GM18498 (cell line): ENCODE data around the gene LONP2.

Source experiments
- ATAC-seq: cut with Tn5 transposase; IDR thresholded peaks from one replicate; pipeline ENCODE4 v1.9.1; 2021; ENCODE audit warnings: mild to moderate bottlenecking, moderate library complexity; ENCODE audit not compliant: unreplicated experiment

The LONP2 gene, protein sequence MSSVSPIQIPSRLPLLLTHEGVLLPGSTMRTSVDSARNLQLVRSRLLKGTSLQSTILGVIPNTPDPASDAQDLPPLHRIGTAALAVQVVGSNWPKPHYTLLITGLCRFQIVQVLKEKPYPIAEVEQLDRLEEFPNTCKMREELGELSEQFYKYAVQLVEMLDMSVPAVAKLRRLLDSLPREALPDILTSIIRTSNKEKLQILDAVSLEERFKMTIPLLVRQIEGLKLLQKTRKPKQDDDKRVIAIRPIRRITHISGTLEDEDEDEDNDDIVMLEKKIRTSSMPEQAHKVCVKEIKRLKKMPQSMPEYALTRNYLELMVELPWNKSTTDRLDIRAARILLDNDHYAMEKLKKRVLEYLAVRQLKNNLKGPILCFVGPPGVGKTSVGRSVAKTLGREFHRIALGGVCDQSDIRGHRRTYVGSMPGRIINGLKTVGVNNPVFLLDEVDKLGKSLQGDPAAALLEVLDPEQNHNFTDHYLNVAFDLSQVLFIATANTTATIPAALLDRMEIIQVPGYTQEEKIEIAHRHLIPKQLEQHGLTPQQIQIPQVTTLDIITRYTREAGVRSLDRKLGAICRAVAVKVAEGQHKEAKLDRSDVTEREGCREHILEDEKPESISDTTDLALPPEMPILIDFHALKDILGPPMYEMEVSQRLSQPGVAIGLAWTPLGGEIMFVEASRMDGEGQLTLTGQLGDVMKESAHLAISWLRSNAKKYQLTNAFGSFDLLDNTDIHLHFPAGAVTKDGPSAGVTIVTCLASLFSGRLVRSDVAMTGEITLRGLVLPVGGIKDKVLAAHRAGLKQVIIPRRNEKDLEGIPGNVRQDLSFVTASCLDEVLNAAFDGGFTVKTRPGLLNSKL

DNA sequence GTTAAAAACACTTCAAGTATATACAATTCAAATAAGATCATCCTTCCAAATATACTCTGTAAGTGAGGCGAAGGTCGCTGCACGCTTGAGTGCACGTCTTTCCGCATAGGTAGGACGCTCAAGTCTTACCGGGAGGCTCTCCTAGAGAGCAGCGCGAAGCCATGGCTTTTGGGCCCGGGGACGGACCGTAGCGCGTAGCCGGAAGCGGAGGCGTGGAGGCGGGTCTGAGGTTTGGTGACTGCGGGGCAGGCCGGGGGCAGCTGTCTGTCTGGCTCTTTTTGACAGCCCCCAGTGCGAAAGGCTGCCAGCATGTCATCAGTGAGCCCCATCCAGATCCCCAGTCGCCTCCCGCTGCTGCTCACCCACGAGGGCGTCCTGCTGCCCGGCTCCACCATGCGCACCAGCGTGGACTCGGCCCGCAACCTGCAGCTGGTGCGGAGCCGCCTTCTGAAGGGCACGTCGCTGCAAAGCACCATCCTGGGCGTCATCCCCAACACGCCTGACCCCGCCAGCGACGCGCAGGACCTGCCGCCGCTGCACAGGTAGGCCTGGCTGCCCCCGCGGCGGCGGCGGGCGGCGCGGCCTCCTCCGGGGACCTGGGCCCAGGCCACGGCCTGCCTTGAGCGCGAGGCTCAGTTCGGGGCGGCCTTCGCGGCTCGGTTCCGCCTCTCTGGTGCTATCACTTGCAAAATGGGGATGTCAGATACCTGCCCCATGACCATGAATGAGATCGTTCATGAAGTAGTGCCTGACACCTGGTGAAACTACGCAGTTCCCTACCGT is at the start of gene LONP2:
LONP2 (plus strand) TSS at position 221 of the 783 bp plus-strand sequence; CDS start at position 310, 89 bp downstream.
- peak; percentile 98 for ATAC-seq

DNA sequence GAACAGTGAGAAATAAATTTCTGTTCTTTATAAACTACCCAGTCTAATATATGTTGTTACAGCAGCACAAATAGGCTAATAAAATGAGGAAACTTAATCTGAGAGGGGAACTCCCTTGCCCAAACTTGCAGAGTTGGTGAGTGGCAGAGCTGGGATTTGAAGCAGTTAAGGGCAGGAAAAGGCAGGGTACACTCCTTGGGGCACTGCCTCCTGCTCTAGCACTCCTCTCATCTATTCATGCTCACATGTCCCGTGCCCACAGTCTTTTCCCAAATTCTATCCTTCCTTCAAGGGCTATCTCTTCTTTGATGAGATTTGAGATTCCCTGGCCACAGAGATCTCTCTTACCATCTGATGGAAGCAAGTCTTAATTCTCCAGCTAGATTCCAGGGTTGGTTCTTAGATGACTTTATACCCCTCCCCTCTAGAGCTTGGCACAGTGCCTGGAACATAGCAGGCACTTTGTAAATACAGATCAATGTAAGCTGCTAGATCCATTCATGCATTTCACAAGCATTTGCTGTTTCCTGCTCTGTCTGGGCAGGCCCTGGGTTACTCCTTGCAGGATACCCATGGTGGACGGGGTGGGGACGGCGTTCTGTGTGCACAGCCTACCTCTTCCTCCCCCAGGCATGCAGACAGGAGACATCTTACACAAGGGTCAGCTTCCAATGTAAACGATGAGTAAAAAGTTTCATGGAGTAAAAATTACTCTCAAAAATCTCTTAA is 49.1 kb upstream of the LONP2 start:
- no peak for ATAC-seq

- ATAC-seq, result no peak
Observed at GRCh38 chr16:48197294-48197693, 46.8 kb upstream of the LONP2 start.

DNA sequence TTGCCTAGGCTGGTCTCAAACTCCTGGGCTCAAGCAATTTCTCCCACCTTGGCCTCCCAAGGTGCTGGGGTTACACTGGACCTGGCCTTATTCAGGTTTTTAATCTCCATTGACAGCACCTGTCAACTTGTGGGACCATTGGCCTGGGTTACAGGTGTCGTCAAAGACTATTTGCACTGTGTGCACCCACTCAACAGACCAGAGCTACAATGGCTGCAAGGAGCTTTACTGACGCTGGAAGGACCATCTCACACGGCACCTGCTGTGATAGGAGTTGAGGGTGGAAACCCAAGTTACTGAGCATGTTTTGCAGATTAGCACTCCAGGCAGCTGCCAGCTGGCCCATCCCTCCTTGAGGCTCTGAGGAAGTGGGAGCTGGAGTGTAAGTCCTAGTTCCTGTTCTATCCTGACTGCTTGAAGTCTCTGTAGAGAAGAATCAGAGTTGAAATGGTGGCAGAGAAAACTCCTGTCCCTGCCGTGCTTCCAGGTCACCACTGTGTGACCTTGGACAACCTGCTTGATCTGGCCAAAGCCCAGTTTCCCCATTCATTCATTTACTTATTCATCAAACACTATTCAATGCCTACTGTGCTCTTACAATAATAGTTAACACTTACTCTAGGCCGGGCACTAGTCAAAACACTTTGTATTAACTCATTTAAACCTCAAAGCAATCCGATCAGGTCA is 42.4 kb upstream of the LONP2 start:
- no peak for ATAC-seq

GRCh38 chr16:48203974-48204824 is 39.9 kb upstream of the LONP2 start:
- ATAC-seq, result no peak

DNA sequence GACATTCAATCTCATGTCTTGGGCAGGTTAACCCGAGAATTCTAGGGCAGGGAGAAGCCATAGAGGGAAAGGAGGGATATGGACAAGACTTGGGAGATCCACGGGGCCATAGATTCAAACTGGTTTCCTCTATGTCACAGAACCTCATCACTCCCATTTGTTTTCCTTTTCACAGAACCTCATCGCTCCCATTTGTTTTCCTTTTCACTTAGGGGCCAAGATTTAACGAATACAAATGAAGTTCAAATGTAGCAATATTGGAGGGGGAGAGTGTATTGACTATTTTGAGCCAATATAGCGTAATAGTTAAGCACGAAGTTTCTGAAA is 39.3 kb upstream of the LONP2 start:
- no peak for ATAC-seq

DNA sequence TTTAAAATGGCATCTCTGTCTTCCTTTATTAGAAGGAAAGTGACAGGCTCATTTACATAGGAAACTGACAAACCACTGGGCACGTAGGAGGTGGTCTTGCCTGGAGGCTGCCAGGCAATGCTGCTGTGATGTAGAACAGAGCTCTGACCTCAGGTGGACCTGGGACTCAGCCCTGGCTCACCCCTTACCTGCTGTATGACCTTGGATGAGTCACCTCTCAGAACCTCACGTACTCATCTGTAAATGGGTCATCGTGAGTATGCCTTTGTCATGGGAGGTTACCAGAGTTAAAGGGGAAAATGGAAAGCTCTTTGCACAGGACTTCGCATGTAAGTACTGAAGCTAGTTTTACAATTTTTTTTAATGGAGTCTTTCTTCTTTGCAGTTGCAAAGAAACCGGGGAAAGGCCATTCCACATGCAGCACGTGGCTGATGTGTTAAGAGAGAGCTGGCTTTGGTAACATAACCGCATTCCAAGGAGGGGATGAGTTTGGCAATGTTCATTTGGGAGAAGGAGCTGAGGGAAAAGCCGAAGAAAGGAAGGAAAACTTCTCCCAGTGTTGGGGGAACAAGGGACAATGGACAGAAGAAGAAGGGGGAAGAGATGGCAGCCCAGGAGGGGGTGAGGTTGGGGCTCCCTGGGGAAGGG is 37.4 kb upstream of the LONP2 start:
- ATAC-seq, result no peak

- no peak for ATAC-seq
Observed at GRCh38 chr16:48210747-48211146, 33.4 kb upstream of the LONP2 start.

DNA sequence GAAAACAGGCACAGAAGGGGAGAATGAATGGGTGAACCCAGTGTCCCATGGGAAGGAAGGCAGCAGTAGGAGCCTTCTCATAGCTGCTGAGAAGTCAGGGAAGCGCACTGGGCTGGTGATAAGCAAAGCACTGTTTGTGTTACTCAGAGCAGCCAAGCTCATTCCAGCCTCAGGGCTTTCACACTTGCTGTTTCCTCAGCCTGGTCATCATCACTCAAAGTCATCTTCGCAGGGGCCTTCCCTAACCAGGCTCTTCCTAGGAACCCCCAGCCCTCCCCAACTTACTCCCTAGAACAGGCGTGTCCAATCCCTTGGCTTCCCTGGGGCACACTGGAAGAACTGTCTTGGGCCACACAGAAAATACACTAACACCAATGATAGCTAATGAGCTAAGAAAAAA is 32.1 kb upstream of the LONP2 start:
- no peak for ATAC-seq

GRCh38 chr16:48215738-48216137 is 28.4 kb upstream of the LONP2 start:
- no peak for ATAC-seq

DNA sequence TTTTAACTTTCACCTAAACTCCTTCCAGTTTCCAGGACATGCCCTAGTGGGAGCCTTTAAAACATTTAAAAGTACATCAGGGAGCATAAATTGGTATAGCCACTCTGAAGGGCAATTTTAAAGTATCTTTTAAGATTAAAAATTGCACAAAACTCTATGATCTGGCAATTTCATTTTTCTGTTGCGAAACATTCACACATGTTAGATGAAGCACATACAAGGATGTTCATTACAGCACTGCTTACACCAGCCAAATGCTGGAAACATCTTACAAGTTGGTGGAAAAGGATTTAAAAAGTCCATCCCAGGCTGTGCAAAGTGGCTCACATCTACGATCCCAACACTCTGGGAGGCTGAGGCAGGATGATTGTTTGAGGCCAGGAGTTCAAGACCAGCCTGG is 26.4 kb upstream of the LONP2 start:
- ATAC-seq, result no peak

DNA sequence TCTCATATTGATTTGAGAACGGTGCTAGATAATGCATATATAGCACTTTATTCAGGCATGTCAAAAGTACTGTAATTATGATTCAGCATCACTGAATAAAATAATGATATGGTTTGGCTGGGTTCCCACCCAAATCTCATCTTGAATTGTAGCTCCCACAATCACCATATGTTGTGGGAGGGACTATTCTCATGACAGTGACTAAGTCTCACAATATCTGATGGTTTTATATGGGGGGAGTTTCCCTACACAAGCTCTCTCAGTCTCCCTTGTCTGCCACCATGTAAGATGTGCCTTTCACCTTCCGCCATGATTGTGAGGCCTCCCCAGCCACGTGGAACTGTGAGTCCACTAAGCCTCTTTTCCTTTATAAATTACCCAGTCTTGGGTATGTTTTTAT is 25.6 kb upstream of the LONP2 start:
- no peak for ATAC-seq

- ATAC-seq, result no peak
Observed at GRCh38 chr16:48220891-48221290, 23.2 kb upstream of the LONP2 start.

DNA sequence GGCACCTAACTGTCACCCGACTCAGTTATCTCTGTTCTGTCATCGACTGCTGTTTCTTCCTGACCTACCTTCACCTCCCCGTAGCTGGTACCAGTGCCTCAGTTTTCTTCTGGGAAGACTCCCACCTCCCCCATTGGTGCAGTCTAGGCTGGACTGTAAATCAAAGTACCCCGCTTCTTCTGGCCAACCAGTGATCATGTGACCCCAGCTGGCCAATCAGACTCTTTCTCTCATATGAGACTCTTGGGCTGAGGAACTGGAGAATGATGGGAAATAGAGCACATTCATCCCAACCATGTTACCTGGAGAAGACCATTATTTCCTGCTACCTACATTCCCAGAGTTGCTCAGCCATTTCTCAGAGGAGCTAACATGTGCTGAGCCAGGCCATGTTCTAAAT is 20.6 kb upstream of the LONP2 start:
- no peak for ATAC-seq

- ATAC-seq, result no peak
Observed at GRCh38 chr16:48225456-48225855, 18.6 kb upstream of the LONP2 start.

- ATAC-seq, result peak; percentile 70
Observed at GRCh38 chr16:48231727-48232492, 12.2 kb upstream of the LONP2 start.

DNA sequence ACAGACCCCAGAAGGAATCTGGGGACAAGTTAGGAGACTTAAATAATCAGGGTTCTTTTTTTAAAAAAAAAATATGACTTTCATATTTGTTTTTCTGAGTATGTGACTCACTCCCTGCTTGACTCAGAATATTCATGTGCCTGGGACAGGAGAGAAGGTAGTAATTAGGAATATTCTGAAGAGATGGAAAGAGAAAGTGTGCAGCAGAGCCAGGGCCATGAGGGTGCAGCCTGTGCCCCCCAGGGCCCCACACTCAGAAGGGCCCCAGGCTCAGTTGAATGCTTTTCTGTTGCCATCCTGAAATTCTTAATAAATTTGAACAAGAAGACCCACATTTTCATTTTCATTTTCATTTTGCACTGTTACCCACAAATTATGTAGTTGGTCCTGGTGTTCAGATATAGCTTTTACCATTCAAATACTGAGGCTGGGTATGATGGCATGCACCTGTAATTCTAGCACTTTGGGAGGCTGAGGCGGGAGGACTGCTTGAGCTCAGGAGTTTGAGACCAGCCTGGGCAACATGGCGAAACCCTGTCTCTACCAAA is 11.5 kb upstream of the LONP2 start:
- ATAC-seq, result peak; percentile 54

- no peak for ATAC-seq
Observed at GRCh38 chr16:48234630-48235029, 9.5 kb upstream of the LONP2 start.
